HG02763 (cell line): ENCODE results near the gene MUSK.
A peak's percentile ranks its signal among the peaks of the same experiment; 100 is the strongest.
"Not testable (repeated sequence)": the region's sequence is repeated elsewhere in the genome, so short reads cannot be mapped to it uniquely, and the experiment has no call there.

Experiments
- ATAC-seq: cut with Tn5 transposase; IDR thresholded peaks from one replicate; pipeline ENCODE4 v1.9.1; 2021; ENCODE audit warnings: mild to moderate bottlenecking, moderate library complexity; ENCODE audit not compliant: unreplicated experiment

MUSK gene

DNA sequence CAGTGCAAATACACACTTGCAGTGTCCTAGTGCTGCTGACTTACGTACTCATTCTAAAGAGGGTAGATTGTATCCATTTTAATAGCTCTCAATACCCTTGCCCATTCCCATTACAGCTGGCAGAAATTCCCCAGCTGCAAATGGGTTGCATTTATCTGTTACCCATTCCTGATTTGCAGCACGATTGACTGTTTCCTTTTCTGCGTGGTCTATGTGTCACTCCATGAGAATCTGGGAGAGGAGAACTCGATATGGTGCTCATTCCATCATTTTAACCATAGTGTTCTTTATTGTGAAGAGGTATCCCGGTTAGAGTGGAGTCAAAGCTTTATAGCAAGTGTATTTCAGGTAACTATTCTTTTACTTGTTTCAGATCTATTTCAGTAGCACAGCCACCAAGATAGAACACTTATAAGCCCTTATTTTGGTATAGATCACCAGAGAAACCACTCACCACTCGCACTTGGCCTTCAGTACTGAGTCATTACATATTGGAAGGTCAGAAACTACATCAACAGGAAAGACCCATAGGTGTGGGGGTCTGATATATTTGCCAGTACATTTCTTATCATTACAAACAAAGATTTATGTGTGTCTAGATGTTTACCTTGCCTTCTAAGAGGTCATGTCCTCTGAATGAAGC is 139.5 kb downstream of the MUSK start:
- ATAC-seq, result peak; percentile 57

- ATAC-seq, result peak; percentile 97
Observed at GRCh38 chr9:110808599-110808980, 140.0 kb downstream of the MUSK start.

DNA sequence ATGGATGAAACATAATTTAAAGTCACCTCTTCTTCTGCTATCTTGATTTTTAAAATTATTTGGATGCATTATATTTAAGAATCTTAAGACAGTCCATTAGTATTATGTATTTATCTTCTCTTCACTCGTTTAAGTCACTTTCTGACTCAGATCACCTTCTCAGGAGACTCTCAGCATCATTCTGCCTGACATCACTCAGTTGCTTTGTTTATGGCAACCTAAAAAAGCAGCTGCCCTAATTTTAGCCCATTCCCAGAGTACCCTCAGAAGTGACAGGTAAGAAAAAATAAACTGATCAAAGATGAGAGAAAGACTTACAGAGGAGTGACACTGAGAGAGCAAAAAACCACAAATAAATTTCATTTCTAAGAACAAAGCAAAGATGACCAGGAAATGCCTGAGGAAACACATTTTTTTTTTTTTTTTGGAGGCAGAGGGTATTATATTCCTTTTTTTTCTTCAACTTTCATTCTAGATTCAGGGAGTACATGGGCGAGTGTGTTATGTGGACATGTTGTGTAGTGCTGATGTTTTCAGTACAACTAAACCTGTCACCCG is 140.5 kb downstream of the MUSK start:
- ATAC-seq, result peak; percentile 31

- no peak for ATAC-seq
Observed at GRCh38 chr9:110810262-110810976, 141.8 kb downstream of the MUSK start.

DNA sequence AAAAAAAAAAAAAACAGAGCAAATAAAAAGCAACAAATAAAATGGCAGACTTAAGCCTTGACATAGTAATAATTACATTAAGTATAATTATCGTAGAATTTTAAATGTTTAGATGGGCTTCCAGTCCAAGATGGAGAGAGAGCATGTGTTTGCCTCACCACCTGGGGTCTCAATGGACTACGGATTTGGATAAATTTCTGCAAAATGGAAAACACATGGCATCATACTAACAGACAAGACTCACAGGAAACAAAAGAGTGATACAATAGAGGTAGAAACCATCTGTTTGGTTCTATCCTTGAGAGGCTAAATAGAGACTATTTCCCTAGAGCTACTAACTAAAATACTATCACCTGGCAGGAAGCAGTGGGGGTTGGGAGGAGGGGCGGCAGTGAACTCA is 144.3 kb downstream of the MUSK start:
- no peak for ATAC-seq

DNA sequence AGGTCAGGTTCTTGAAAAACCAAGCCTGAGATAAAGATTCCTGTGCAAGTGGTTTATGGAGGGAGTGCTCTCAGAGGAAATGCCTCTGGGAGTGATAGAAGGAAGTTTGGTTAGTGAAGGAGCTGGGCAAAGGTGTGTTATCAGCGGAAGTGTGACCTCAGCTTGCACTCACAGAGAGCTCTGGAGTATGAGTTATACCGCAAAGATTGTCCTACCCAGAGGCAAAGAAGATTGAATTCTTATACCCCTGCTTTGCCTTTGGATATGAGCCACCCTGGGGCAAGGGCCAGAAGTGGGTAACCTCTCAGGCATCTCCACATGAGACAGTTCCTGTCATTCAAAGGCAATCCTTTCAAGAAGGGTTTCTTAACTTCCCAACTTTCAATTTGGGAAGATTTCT is 145.6 kb downstream of the MUSK start:
- no peak for ATAC-seq

- ATAC-seq, result no peak
Observed at GRCh38 chr9:110815361-110815760, 146.8 kb downstream of the MUSK start.

- ATAC-seq, result no peak
Observed at GRCh38 chr9:110820381-110820780, 151.8 kb downstream of the MUSK start.

DNA sequence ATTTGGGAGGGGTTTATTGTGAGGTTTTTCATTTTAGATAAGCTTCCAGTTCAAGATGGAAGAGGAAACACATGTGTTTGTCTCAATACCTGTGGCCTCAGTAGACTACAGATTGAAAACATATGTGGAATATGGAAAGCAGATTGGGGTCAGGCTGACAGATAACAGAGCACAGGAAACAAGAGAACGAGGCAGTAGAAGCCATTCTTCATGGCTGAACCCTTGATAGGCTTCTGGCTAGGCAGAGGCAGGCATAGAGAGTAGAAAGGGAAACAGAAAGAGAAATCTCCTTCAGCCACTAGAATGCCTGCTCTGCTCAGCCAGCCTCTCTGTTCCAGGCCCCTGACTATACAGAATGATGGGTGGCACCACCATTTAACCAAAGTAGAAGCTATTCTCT is 152.5 kb downstream of the MUSK start:
- ATAC-seq, result peak; percentile 99

GRCh38 chr9:110825129-110825528 is 156.5 kb downstream of the MUSK start:
- ATAC-seq, result not testable (repeated sequence)

GRCh38 chr9:110825950-110826349 is 157.4 kb downstream of the MUSK start:
- no peak for ATAC-seq

- not testable (repeated sequence) for ATAC-seq
Observed at GRCh38 chr9:110826400-110826799, 157.8 kb downstream of the MUSK start.

- ATAC-seq, result no peak
Observed at GRCh38 chr9:110828264-110828663, 159.7 kb downstream of the MUSK start.

GRCh38 chr9:110830495-110830894 is 161.9 kb downstream of the MUSK start:
- ATAC-seq, result no peak

- ATAC-seq, result no peak
Observed at GRCh38 chr9:110832926-110833325, 164.3 kb downstream of the MUSK start.

DNA sequence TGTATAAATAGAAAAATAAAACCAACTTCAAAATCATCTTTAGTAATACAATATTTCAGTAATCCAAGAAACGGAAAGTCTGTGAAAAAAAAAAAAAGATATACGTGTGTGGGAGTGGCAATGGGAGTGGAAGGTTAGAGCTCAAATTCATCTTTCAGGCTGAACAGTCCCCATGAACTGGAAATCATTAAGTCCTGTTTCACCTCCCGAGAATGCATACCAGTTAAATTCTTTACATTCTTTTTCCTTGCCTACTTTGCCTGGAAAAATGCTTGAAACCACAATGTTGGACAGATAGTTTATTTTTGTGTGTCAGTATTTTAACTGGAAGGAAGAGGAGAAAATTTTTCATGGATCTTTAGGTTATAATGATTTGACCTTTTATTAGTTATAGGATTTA is 166.8 kb downstream of the MUSK start:
- no peak for ATAC-seq

- no peak for ATAC-seq
Observed at GRCh38 chr9:110835859-110836271, 167.3 kb downstream of the MUSK start.

DNA sequence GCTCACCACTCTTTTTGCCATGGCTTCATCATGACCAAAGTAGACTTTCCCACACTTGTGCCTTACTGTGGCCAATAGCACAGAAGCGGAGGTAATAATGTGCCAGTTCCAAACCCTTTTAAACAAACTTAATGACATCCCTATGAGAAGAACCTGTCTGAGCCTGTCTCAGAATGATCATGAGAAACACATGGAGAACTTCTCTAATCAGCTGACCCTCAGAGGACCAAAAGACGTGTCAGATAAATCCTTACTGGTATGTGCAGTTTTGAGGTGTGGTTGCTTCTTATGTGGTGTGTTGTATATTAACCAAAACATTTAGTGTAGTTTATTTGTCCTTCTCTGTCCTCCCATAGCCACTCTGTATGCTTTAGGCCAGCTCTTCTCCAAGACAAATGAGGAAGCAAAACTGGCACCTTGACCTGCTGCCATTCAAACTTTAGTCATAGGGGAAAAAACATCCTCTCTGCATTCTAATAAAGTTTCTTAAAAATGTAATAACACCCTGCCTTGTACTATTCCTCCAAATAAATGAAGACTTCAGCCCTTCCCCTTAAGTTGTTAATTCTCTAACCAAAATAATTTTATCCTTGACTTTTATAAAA is 168.9 kb downstream of the MUSK start:
- peak; percentile 57 for ATAC-seq

DNA sequence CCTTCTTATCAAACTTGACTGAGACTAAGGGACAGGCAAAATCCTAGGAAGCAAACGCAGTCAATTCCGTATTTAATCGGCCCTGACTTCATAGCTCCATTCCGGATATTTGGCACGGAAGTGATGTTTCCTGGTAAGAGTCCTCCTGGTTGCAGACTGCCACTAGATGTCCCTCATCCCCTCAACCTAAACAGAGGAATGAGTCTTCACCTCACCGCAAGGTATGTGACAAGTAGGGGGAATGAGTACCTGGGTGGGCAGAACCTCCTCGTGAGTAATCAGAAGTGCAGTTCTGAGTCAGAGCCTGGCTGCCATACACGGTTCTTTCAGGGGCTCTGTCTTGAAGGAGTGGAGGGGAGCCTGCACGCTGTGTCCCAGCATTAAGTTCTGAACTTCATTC is 173.6 kb downstream of the MUSK start:
- ATAC-seq, result no peak

- ATAC-seq, result no peak
Observed at GRCh38 chr9:110842986-110843385, 174.4 kb downstream of the MUSK start.

GRCh38 chr9:110844121-110844520 is 175.5 kb downstream of the MUSK start:
- no peak for ATAC-seq

DNA sequence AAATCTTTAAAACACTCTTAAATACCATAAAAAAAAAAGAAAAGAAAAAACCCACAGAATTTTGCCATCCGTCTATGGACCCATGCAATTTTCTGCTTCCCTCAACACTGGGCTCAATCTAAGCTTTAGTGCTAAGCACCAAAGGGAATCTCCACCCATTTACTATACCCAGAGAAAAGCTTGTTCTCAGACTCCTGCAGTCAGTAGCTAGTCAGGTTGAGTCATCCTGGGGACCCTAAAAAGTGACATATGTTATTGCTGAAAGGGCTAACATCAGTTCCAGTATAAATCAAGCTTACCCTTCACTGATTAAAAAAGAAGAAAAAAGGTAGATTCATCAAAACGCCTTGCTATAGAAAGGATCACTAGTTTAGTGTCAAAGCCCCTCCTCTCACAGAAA is 177.6 kb downstream of the MUSK start:
- no peak for ATAC-seq
